ENCODE data around the gene MALRD1. TPM values are rescaled to one million over a fixed set of nuclear protein-coding genes. Genes with fewer than 3 reads are reported as not detected.

Gene MALRD1
- total RNA-seq, 1 donor from 2014 or later, result 0.84 TPM

DNA sequence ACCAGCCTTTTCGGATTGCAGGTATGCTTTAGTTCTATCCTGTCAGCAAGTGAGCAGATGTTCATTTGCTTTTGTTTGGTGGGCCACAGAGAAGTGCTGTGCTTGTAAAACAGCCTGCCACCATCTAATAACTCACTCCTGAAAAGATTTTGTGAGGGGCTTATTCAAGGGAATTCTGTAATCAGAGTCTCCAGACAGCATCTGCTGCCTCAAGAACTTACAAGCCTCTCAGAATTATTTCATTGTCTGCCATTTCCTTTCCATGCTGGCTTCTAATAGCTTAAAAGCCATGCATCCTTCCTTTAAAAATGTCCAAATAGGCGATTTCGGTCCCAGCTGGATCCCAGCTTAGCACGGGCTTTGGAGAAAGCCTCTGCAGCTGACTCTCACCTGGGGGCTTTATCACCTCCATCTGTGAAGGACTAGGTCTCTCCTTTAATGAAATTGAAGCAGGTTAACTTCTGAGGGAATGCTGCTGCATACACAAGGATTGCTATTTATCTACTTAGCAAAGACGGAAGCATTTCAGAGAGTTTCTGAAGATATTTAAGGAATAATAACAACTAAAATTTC is 48.0 kb downstream of the MALRD1 start:
- Mint-ChIP-seq H3K27ac (ENCODE audit: unreplicated experiment) (no peak overlapping the region), H3K36me3 (ENCODE audit: low read depth) (no peaks in the 10 kb centered on the region), H3K4me3 (no peak overlapping the region), H3K4me1 (no peaks in the 10 kb centered on the region), H3K27me3 (ENCODE audit: low read depth) (peaks cover 3% of the 10 kb centered on the region), H3K9me3 (no peaks in the 10 kb centered on the region)
- TF ChIP-seq, protein P1, sequence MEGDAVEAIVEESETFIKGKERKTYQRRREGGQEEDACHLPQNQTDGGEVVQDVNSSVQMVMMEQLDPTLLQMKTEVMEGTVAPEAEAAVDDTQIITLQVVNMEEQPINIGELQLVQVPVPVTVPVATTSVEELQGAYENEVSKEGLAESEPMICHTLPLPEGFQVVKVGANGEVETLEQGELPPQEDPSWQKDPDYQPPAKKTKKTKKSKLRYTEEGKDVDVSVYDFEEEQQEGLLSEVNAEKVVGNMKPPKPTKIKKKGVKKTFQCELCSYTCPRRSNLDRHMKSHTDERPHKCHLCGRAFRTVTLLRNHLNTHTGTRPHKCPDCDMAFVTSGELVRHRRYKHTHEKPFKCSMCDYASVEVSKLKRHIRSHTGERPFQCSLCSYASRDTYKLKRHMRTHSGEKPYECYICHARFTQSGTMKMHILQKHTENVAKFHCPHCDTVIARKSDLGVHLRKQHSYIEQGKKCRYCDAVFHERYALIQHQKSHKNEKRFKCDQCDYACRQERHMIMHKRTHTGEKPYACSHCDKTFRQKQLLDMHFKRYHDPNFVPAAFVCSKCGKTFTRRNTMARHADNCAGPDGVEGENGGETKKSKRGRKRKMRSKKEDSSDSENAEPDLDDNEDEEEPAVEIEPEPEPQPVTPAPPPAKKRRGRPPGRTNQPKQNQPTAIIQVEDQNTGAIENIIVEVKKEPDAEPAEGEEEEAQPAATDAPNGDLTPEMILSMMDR (conservative IDR thresholded peaks at IDR 0.05), result no peak
- no peak for DNase-seq (ENCODE audit: low read depth, low spot score)

DNA sequence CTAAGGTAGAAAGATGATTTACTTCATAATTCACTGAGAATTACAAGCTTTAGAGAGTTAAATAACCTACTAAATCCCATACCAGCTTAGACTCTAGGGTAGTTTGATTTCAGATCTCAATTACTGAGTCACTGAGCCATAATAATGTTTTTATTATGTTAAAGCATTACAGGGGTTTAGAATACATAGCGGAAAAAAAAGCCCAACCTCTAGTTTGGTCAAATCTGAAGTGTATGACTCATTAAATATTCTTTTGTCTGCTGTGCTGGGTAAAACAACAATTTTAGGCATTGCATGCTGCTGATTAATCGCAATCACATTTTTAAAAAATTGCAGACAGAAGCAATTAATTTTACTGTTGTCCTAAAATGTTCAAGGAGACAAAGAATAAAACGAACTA is 48.5 kb downstream of the MALRD1 start:
- no peak overlapping the region for H3K27ac Mint-ChIP-seq (ENCODE audit: unreplicated experiment)
- no peak for DNase-seq (ENCODE audit: low read depth, low spot score)
- no peaks in the 10 kb centered on the region for H3K4me1 Mint-ChIP-seq
- H3K36me3 Mint-ChIP-seq (ENCODE audit: low read depth), result no peaks in the 10 kb centered on the region
- TF ChIP-seq, protein P1 (conservative IDR thresholded peaks at IDR 0.05), result no peak
- H3K27me3 Mint-ChIP-seq (ENCODE audit: low read depth), result peaks cover 3% of the 10 kb centered on the region
- H3K4me3 Mint-ChIP-seq, result no peak overlapping the region
- H3K9me3 Mint-ChIP-seq, result no peaks in the 10 kb centered on the region

DNA sequence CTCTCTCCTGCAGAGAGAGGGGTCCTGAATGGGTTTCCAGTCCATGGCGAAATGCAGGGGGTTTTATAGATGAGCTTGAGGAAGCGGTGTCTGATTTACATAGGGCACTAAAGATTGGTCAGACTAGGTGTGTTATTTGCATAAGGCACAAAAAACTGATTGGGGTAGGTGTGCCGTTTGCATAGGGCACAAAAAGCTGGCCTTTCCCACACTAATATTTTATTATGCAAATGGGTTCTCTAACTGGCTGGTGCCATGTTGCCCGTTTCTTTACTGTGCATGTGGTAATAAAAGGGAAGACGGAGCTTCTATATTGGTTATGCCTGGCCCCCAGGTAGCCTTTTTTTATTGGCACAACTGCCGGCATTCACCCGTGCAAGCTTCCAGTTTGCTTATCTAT is 50.2 kb downstream of the MALRD1 start:
- no peak for DNase-seq (ENCODE audit: low read depth, low spot score)
- Mint-ChIP-seq H3K36me3 (ENCODE audit: low read depth) (no peaks in the 10 kb centered on the region), H3K4me1 (no peaks in the 10 kb centered on the region), H3K27ac (ENCODE audit: unreplicated experiment) (no peak overlapping the region), H3K27me3 (ENCODE audit: low read depth) (peaks cover 3% of the 10 kb centered on the region), H3K9me3 (peaks cover 1% of the 10 kb centered on the region), H3K4me3 (no peak overlapping the region)
- TF ChIP-seq, protein P1 (conservative IDR thresholded peaks at IDR 0.05), result no peak

DNA sequence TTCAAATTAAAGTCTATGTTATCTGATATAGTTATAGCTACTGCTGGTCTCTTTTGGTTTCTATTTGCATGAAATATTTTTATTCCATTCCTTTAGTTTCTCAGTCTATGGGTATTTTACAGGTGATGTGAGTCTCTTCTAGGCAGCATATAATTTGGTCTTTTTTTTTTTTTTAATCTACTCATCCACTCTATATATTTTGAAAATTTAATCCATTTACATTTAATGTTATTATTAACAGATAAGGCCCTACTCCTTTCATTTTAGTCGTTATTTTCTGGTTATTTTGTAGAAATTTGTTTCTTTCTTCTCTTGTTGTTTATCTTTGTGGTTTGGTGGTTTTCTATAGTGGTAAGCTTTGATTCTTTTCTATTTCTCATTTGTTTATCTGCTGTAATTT is 58.8 kb downstream of the MALRD1 start:
- Mint-ChIP-seq H3K4me1 (no peaks in the 10 kb centered on the region), H3K27ac (ENCODE audit: unreplicated experiment) (no peak overlapping the region), H3K9me3 (peaks cover 17% of the 10 kb centered on the region), H3K36me3 (ENCODE audit: low read depth) (peaks cover 3% of the 10 kb centered on the region), H3K27me3 (ENCODE audit: low read depth) (no peaks in the 10 kb centered on the region), H3K4me3 (no peak overlapping the region)
- no peak for DNase-seq (ENCODE audit: low read depth, low spot score)
- TF ChIP-seq, protein P1 (conservative IDR thresholded peaks at IDR 0.05), result no peak

DNA sequence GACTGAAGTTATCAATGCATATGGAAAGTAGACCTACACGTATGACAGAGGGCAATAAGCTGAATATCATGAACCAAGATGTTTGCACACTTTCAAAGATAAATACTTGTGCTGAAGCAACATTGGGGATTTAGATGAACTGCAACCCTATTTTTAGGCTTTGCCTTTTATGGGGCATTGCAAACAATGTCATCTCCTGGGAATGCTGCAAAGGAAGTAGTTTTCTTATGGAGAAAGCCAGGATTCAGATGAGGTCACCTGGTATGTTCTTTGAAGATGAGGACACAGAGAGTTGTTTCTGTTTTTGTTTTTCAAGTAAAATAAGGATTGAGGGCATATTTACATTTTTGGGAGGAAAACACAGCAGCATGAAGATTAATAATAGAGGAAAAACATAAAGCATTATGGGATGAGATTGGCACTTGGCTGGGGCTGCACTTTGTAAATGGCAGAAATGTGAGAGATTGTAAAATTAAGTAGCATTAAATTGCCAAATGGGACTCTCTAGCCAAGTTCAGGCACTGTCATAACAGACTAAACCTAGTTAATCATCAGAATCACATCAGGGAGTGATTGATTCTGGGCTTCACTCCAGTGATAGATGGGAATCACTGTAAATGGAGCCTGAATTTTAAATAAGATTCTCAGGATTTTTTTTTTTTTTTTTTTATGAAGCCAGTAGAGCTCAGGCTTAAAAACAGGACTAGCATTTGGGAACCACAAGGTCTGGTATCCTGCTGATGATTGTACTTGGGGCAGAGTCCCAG is 63.1 kb downstream of the MALRD1 start:
- Mint-ChIP-seq H3K27me3 (ENCODE audit: low read depth) (no peaks in the 10 kb centered on the region), H3K36me3 (ENCODE audit: low read depth) (peaks cover 3% of the 10 kb centered on the region), H3K27ac (ENCODE audit: unreplicated experiment) (no peak overlapping the region), H3K4me1 (no peaks in the 10 kb centered on the region), H3K9me3 (peaks cover 13% of the 10 kb centered on the region), H3K4me3 (no peak overlapping the region)
- no peak for DNase-seq (ENCODE audit: low read depth, low spot score)
- TF ChIP-seq, protein P1 (conservative IDR thresholded peaks at IDR 0.05), result no peak
